T-helper 2 cell treated with Interferon-gamma antibody and Interleukin-4, amounts not matched to agents 5 μg/mL and 100 μg/mL, for 36 hours (primary cell): ENCODE data around the gene KRTAP9-7.
"Not testable (repeated sequence)": the region's sequence is repeated elsewhere in the genome, so short reads cannot be mapped to it uniquely, and the experiment has no call there.

Experiments
- DNase-seq: peaks from one replicate; pipeline ENCODE4 v3.0.0; 2021; ENCODE audit warnings: low spot score
- H3K27ac Mint-ChIP-seq: one replicate; pipeline ENCODE4 v1.8.0; 2021; ENCODE audit warnings: mild to moderate bottlenecking, mixed read lengths
- H3K27me3 Mint-ChIP-seq: one replicate; pipeline ENCODE4 v1.8.0; 2021; ENCODE audit warnings: low read depth, mixed read lengths
- H3K36me3 Mint-ChIP-seq: one replicate; pipeline ENCODE4 v1.8.0; 2021; ENCODE audit warnings: low read depth, mixed read lengths
- H3K4me1 Mint-ChIP-seq: one replicate; pipeline ENCODE4 v1.8.0; 2021; ENCODE audit warnings: low read depth, mixed read lengths
- H3K4me3 Mint-ChIP-seq: one replicate; pipeline ENCODE4 v1.8.0; 2022; ENCODE audit warnings: mild to moderate bottlenecking, moderate library complexity, mixed read lengths
- H3K9me3 Mint-ChIP-seq: one replicate; pipeline ENCODE4 v1.8.0; 2021; ENCODE audit warnings: mixed read lengths

The KRTAP9-7 gene

GRCh38 chr17:41275648-41276190, at the start of gene KRTAP9-7:
Gene KRTAP9-7 (plus strand): TSS chr17:41275698. CDS start chr17:41275698, 0 bp downstream.
- H3K9me3 Mint-ChIP-seq, DNase-seq, H3K27ac Mint-ChIP-seq, H3K4me1 Mint-ChIP-seq, H3K4me3 Mint-ChIP-seq, H3K36me3 Mint-ChIP-seq, H3K27me3 Mint-ChIP-seq: not testable (repeated sequence)

- DNase-seq = no peak
- Mint-ChIP-seq H3K27ac (no peak overlapping the region), H3K4me3 (no peak overlapping the region), H3K9me3 (no peaks in the 10 kb centered on the region), H3K4me1 (no peaks in the 10 kb centered on the region), H3K27me3 (peaks cover 13% of the 10 kb centered on the region), H3K36me3 (no peaks in the 10 kb centered on the region)
Observed at GRCh38 chr17:41226051-41226450, 49.4 kb upstream of the KRTAP9-7 start.

GRCh38 chr17:41226598-41227095, 48.9 kb upstream of the KRTAP9-7 start, which contains the start of gene KRTAP9-2:
Gene KRTAP9-2 (plus strand): TSS chr17:41226648. CDS start chr17:41226655, 7 bp downstream.
- H3K4me3 Mint-ChIP-seq = not testable (repeated sequence)

GRCh38 chr17:41230094-41230493, 45.4 kb upstream of the KRTAP9-7 start:
- Mint-ChIP-seq H3K4me3 (no peak overlapping the region), H3K4me1 (no peaks in the 10 kb centered on the region), H3K27ac (no peak overlapping the region), H3K36me3 (no peaks in the 10 kb centered on the region), H3K27me3 (peaks cover 13% of the 10 kb centered on the region), H3K9me3 (no peaks in the 10 kb centered on the region)
- DNase-seq = no peak

More at GRCh38 chr17:41226598-41227095, 48.9 kb upstream of the KRTAP9-7 start, which contains the start of gene KRTAP9-2:
- not testable (repeated sequence) for H3K27ac Mint-ChIP-seq, DNase-seq, H3K4me1 Mint-ChIP-seq, H3K9me3 Mint-ChIP-seq, H3K36me3 Mint-ChIP-seq
- peaks cover 14% of the 10 kb centered on the region for H3K27me3 Mint-ChIP-seq

- H3K27me3 Mint-ChIP-seq = peaks cover 16% of the 10 kb centered on the region
- H3K27ac Mint-ChIP-seq = no peak overlapping the region
- no peak overlapping the region for H3K4me3 Mint-ChIP-seq
- H3K4me1 Mint-ChIP-seq = no peaks in the 10 kb centered on the region
- no peaks in the 10 kb centered on the region for H3K36me3 Mint-ChIP-seq
- no peaks in the 10 kb centered on the region for H3K9me3 Mint-ChIP-seq
- no peak for DNase-seq
Observed at GRCh38 chr17:41231731-41232130, 43.8 kb upstream of the KRTAP9-7 start.

- H3K9me3 Mint-ChIP-seq, H3K36me3 Mint-ChIP-seq, H3K27ac Mint-ChIP-seq, H3K4me1 Mint-ChIP-seq, DNase-seq, H3K4me3 Mint-ChIP-seq: not testable (repeated sequence)
- peaks cover 16% of the 10 kb centered on the region for H3K27me3 Mint-ChIP-seq
Observed at GRCh38 chr17:41232399-41233105, 42.9 kb upstream of the KRTAP9-7 start, which contains the start of gene KRTAP9-3. Gene KRTAP9-3 (plus strand): TSS chr17:41232449. CDS start chr17:41232502, 53 bp downstream.

- not testable (repeated sequence) for H3K9me3 Mint-ChIP-seq, DNase-seq, H3K27me3 Mint-ChIP-seq, H3K27ac Mint-ChIP-seq, H3K4me3 Mint-ChIP-seq, H3K4me1 Mint-ChIP-seq, H3K36me3 Mint-ChIP-seq
Observed at GRCh38 chr17:41237116-41237515, 38.4 kb upstream of the KRTAP9-7 start.

- H3K27me3 Mint-ChIP-seq, H3K4me1 Mint-ChIP-seq, H3K9me3 Mint-ChIP-seq, H3K36me3 Mint-ChIP-seq, H3K27ac Mint-ChIP-seq, DNase-seq, H3K4me3 Mint-ChIP-seq: not testable (repeated sequence)
Observed at GRCh38 chr17:41237949-41238437, 37.5 kb upstream of the KRTAP9-7 start, which contains the start of gene KRTAP9-8. Gene KRTAP9-8 (plus strand): TSS chr17:41237999. CDS start chr17:41238052, 53 bp downstream.

- not testable (repeated sequence) for H3K4me3 Mint-ChIP-seq, H3K27me3 Mint-ChIP-seq, DNase-seq, H3K36me3 Mint-ChIP-seq, H3K27ac Mint-ChIP-seq, H3K9me3 Mint-ChIP-seq, H3K4me1 Mint-ChIP-seq
Observed at GRCh38 chr17:41246995-41247787, 28.3 kb upstream of the KRTAP9-7 start.

- H3K27me3 Mint-ChIP-seq = peaks cover 18% of the 10 kb centered on the region
- DNase-seq, H3K36me3 Mint-ChIP-seq, H3K4me3 Mint-ChIP-seq, H3K9me3 Mint-ChIP-seq, H3K4me1 Mint-ChIP-seq, H3K27ac Mint-ChIP-seq: not testable (repeated sequence)
Observed at GRCh38 chr17:41249637-41250240, 25.8 kb upstream of the KRTAP9-7 start, which contains the start of gene KRTAP9-4. Gene KRTAP9-4 (plus strand): TSS chr17:41249687. CDS start chr17:41249721, 34 bp downstream.

GRCh38 chr17:41251261-41251660, 24.2 kb upstream of the KRTAP9-7 start:
- Mint-ChIP-seq H3K9me3 (no peaks in the 10 kb centered on the region), H3K27me3 (peaks cover 22% of the 10 kb centered on the region), H3K27ac (no peak overlapping the region), H3K36me3 (no peaks in the 10 kb centered on the region), H3K4me1 (no peaks in the 10 kb centered on the region), H3K4me3 (no peak overlapping the region)
- no peak for DNase-seq

GRCh38 chr17:41254861-41255260, 20.6 kb upstream of the KRTAP9-7 start:
- no peaks in the 10 kb centered on the region for H3K36me3 Mint-ChIP-seq
- no peak for DNase-seq
- no peaks in the 10 kb centered on the region for H3K9me3 Mint-ChIP-seq
- H3K4me1 Mint-ChIP-seq = no peaks in the 10 kb centered on the region
- H3K27ac Mint-ChIP-seq = no peak overlapping the region
- H3K4me3 Mint-ChIP-seq = no peak overlapping the region
- peaks cover 30% of the 10 kb centered on the region for H3K27me3 Mint-ChIP-seq
